ENCODE data around the gene RNF166.

The RNF166 gene

DNA sequence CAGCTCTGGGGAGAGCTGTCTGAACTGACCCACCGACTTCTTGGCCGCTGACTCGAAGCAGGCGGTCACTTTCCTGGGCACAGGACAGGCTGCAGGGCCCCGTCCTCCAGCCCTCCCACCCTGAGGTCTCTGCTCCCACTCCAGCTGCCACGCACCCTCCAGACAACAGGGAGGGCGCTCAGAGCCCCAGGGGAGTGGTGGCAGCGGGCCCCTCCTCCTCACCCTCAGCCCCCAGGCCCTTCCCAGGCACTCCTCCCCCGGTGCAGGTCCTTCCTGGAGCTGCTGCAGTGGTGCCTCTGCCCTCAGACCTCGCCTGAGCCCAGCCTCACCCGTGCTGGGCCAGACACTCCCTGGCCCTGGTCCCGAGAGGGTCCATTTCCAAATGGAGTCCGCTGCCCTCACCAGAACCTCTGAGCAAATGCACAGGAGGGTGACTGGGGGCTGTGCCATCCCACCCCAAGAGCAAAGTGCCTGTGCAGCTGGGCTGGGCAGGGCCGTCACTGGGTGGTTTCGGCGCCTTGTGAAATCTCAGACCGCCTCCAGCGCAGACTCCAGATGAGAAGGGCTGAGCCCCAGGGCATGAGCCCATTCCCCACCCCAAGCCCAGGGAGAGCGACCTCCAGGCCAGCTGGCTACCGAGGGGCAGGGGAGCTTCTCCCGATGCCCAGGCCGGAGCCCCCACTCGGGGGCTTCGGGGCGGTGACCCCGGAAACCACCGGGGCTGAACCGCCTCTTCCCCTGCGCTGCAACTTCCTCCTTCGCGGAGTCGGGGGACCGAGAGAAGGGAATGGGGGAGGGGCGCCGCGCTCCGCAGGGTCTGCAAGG, 56.1 kb downstream of the RNF166 start:
- CTCF ChIA-PET = no interaction called here

DNA sequence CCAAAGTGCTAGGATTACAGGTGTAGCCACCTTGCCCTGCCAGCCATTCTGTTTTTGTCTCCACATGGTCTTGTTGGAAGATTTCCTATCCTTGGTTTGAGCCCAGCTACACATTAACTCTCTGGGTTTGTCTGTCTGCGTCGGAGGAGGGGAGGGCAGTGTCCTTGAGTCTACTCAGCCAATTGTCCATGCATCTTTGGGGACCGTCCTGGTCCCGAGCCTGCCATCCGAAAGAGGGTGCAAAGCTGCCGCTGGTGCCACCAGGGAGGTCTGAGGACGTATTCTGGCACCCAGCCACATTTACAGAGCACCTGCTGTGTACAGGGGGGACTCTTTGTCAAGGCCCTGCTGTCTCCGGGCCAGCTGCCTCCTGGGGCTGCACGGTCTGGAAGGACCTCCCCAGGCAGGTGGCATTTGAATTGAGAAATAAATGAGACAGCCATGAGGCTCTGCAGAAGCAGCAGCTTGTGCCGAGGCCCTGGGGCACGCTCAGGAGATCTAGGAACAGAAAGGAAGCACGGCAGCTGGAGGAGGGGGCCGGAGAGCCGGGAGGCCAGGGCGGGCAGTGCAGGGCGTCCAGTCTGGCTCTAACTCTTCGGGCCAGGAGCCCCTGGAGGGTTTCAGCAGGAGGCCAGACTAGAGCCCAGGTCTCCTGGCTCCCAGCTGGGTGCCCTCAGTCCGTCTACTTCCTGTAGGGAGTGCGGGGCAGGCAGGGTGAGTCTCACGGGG, 56.8 kb downstream of the RNF166 start:
- TF ChIP-seq, protein P1, sequence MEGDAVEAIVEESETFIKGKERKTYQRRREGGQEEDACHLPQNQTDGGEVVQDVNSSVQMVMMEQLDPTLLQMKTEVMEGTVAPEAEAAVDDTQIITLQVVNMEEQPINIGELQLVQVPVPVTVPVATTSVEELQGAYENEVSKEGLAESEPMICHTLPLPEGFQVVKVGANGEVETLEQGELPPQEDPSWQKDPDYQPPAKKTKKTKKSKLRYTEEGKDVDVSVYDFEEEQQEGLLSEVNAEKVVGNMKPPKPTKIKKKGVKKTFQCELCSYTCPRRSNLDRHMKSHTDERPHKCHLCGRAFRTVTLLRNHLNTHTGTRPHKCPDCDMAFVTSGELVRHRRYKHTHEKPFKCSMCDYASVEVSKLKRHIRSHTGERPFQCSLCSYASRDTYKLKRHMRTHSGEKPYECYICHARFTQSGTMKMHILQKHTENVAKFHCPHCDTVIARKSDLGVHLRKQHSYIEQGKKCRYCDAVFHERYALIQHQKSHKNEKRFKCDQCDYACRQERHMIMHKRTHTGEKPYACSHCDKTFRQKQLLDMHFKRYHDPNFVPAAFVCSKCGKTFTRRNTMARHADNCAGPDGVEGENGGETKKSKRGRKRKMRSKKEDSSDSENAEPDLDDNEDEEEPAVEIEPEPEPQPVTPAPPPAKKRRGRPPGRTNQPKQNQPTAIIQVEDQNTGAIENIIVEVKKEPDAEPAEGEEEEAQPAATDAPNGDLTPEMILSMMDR (IDR thresholded peaks at IDR 0.05; ENCODE audit: insufficient read depth, low read length, missing control alignments) = no peak
- no peak for DNase-seq (ENCODE audit: low read depth, low spot score)
- H3K4me3 ChIP-seq (ENCODE audit: low read depth, low read length) = peak overlapping the region; percentile 86
- ChIA-PET CTCF (no interaction called here), POLR2A (interaction anchor here (0.6 kb wide), 1 partner anchor 191 kb away, joined by 3 read pairs; no protein-coding TSS in a partner anchor)

More for the DNA sequence above, 56.1 kb downstream of the RNF166 start:
- TF ChIP-seq, protein P1 (IDR thresholded peaks at IDR 0.05; ENCODE audit: insufficient read depth, low read length, missing control alignments) = no peak
- peak overlapping the region; percentile 86 for H3K4me3 ChIP-seq (ENCODE audit: low read depth, low read length)
- POLR2A ChIA-PET = interaction anchor here (0.6 to 1.1 kb wide), 4 partner anchors 12 to 861 kb away, joined by 3 to 5 read pairs (median 3); partner anchors contain the start of gene MVD
- DNase-seq (ENCODE audit: low read depth, low spot score) = no peak

DNA sequence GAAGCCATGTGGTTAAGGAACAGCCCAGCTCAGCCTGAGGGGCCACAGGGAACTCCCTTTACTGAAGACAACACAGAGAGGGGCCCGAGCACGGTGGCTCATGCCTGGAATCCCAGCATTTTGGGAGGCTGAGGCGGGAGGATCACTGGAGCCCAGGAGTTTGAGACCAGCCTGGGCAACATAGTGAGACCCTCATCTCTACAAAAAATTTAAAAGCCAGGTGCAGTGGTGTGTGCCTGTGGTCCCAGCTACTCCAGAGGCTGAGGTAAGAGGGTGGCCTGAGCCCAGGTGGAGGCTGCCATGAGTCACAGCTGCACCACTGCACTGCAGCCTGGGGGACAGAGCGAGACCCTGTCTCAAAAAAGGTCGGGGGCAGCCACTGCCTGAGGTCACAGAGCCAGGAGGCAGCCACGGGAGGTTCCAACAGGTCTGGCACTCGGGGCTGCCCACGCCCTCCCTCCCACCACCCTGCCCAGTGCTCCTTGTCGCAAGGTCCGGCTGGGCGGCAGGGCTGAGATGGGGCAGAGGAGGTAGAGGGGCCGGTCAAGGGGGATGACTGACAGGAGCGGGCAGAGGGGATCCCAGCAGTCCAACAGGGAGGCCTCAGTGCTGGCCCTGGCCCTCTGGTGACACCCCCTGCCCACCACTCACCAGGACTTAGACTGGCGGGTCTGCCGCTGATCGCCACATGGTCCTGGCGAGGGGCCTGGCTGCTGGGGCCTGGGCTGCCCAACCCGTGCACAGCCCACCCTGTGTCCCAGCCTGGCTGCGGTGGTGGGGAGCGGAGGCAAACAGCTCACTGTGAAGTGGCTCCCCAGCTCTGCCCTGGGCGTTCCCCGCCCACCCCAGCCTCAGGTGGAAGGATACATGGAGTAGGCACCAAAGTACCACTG, 58.8 kb downstream of the RNF166 start:
- no peak overlapping the region for H3K4me3 ChIP-seq (ENCODE audit: low read depth, low read length)
- ChIA-PET CTCF (interaction anchor here (1.5 kb wide), 1 partner anchor 13 kb away, joined by 3 read pairs; no protein-coding TSS in a partner anchor), POLR2A (no interaction called here)
- TF ChIP-seq, protein P1 (IDR thresholded peaks at IDR 0.05; ENCODE audit: insufficient read depth, low read length, missing control alignments) = no peak
- DNase-seq (ENCODE audit: low read depth, low spot score) = no peak

Measured in AG04449 (cell line).